NCI-H2196 treated with DMSO at 0.1 percent for 48 hours (cell line): Measurements from ENCODE around the gene PHF1.
A peak's percentile ranks its signal among the peaks of the same experiment; 100 is the strongest.

Source experiments
- DNase-seq: peaks from one replicate; lab custom pipeline; 2025; ENCODE audit not compliant: unreplicated experiment; lab: John Stamatoyannopoulos, UW

PHF1 gene

GRCh38 chr6:33430991-33431879 lies 20.4 kb downstream of the PHF1 start:
- DNase-seq: peak; percentile 62

GRCh38 chr6:33431880-33432541 lies 21.2 kb downstream of the PHF1 start:
- no peak for DNase-seq

GRCh38 chr6:33432546-33432945 lies 21.7 kb downstream of the PHF1 start:
- DNase-seq: no peak

GRCh38 chr6:33433001-33433543 lies 22.3 kb downstream of the PHF1 start:
- DNase-seq: no peak

- no peak for DNase-seq
These were observed 22.9 kb downstream of the PHF1 start for GRCh38 chr6:33433544-33434191.

- no peak for DNase-seq
These were observed 24.1 kb downstream of the PHF1 start for GRCh38 chr6:33434961-33435360.

GRCh38 chr6:33437666-33438065 lies 26.9 kb downstream of the PHF1 start:
- no peak for DNase-seq

- DNase-seq: no peak
These were observed 28.3 kb downstream of the PHF1 start for GRCh38 chr6:33438978-33439594.

- DNase-seq: no peak
These were observed 29.3 kb downstream of the PHF1 start for GRCh38 chr6:33439956-33440648.

GRCh38 chr6:33440649-33441309 lies 30.0 kb downstream of the PHF1 start:
- no peak for DNase-seq

- no peak for DNase-seq
These were observed 30.6 kb downstream of the PHF1 start for GRCh38 chr6:33441457-33441856.

- DNase-seq: no peak
These were observed 31.5 kb downstream of the PHF1 start for GRCh38 chr6:33442283-33442682.

- no peak for DNase-seq
These were observed 32.2 kb downstream of the PHF1 start for GRCh38 chr6:33443025-33443424.

GRCh38 chr6:33443619-33444504 lies 33.0 kb downstream of the PHF1 start:
- no peak for DNase-seq

GRCh38 chr6:33445119-33445603 lies 34.3 kb downstream of the PHF1 start:
- DNase-seq: no peak

GRCh38 chr6:33446356-33446755 lies 35.5 kb downstream of the PHF1 start:
- no peak for DNase-seq

- no peak for DNase-seq
These were observed 39.6 kb downstream of the PHF1 start for GRCh38 chr6:33450434-33450833.

GRCh38 chr6:33451606-33452005 lies 40.8 kb downstream of the PHF1 start:
- no peak for DNase-seq

GRCh38 chr6:33452496-33452895 lies 41.7 kb downstream of the PHF1 start:
- no peak for DNase-seq
